OCI-LY7 (cell line): Measurements from ENCODE around the gene UBTD1. TPM values are rescaled to one million over a fixed set of nuclear protein-coding genes. Genes with fewer than 3 reads are reported as not detected.

ENCODE experiments used
- BruUV-seq: library from RNA; stranded (reverse); fragments of 400-500 nt; replicated peaks from 2 replicates; lab custom pipeline; 2021; lab: Mats Ljungman, UMichigan
- CTCF ChIA-PET: fragments of 300-600 bp; sonication (Branson Sonifier 250); formaldehyde crosslinking; loops from one replicate; lab custom pipeline; 2022; ENCODE audit warnings: antibody characterized with exemption; ENCODE audit not compliant: unreplicated experiment; lab: Charles Lee
- POLR2A ChIA-PET: fragments of 300-600 bp; sonication (Branson Sonifier 250); formaldehyde crosslinking; loops from one replicate; lab custom pipeline; 2022; ENCODE audit warnings: antibody characterized with exemption; lab: Charles Lee
- DNase-seq: peaks from one replicate; pipeline ENCODE4 v3.0.0-alpha.2; 2015; ENCODE audit warnings: low spot score
- H2AFZ ChIP-seq: fragments of 200-600 bp; sonication (generic), shearing (Covaris generic); 2 replicates; pipeline ENCODE4 v1.6.1; 2014; ENCODE audit warnings: mild to moderate bottlenecking, antibody characterized with exemption, low read length, moderate library complexity
- H3K27ac ChIP-seq: fragments of 200-600 bp; sonication (generic); 2 replicates; pipeline ENCODE4 v1.5.1; 2014; ENCODE audit warnings: mixed run types, low read depth, mild to moderate bottlenecking, moderate library complexity, low read length, inconsistent platforms; ENCODE audit not compliant: poor library complexity, severe bottlenecking
- H3K36me3 ChIP-seq: fragments of 200-600 bp; sonication (generic); 2 replicates; pipeline ENCODE4 v1.6.1; 2014; ENCODE audit warnings: mild to moderate bottlenecking, antibody characterized with exemption, low read length, moderate library complexity, mixed read lengths; ENCODE audit not compliant: insufficient read depth
- H3K4me1 ChIP-seq: fragments of 200-600 bp; sonication (generic); 2 replicates; pipeline ENCODE4 v1.5.1; 2014; ENCODE audit warnings: mild to moderate bottlenecking, low read length; ENCODE audit not compliant: insufficient read depth, poor library complexity, severe bottlenecking
- H3K4me2 ChIP-seq: fragments of 200-600 bp; sonication (generic); 2 replicates; pipeline ENCODE4 v1.6.1; 2014; ENCODE audit warnings: mild to moderate bottlenecking, low read length
- H3K4me3 ChIP-seq: fragments of 200-600 bp; sonication (generic); 2 replicates; pipeline ENCODE4 v1.5.1; 2014; ENCODE audit warnings: mild to moderate bottlenecking, low read depth, low read length; ENCODE audit not compliant: poor library complexity, severe bottlenecking
- H3K79me2 ChIP-seq: fragments of 200-600 bp; sonication (generic); 2 replicates; pipeline ENCODE4 v1.6.1; 2016; ENCODE audit warnings: low read depth, mild to moderate bottlenecking, low read length, moderate library complexity, mixed read lengths; ENCODE audit not compliant: insufficient read depth
- H3K9me2 ChIP-seq: fragments of 200-600 bp; sonication (generic); 2 replicates; pipeline ENCODE4 v1.6.1; 2016; ENCODE audit warnings: mild to moderate bottlenecking, low read length, mixed read lengths; ENCODE audit not compliant: insufficient read depth
- H3K9me3 ChIP-seq: fragments of 200-600 bp; sonication (generic); 2 replicates; pipeline ENCODE4 v1.6.1; 2014; ENCODE audit warnings: mild to moderate bottlenecking, mixed run types, low read length, mixed read lengths
- H4K20me1 ChIP-seq: fragments of 200-600 bp; sonication (generic); 2 replicates; pipeline ENCODE4 v1.6.1; 2014; ENCODE audit warnings: mild to moderate bottlenecking, antibody characterized with exemption, low read length, moderate library complexity, mixed read lengths; ENCODE audit not compliant: insufficient read depth
- CTCF ChIP-seq: fragments of 200-600 bp; sonication (generic); conservative IDR thresholded peaks from 2 replicates; pipeline ENCODE4 v1.5.1; 2014; ENCODE audit warnings: mild to moderate bottlenecking, antibody characterized with exemption, low read length, moderate library complexity, mixed read lengths
- EZH2phosphoT487 ChIP-seq: fragments of 200-600 bp; sonication (generic); IDR thresholded peaks from 2 replicates; pipeline ENCODE4 v1.6.1; 2018; ENCODE audit warnings: low read depth, borderline replicate concordance, mild to moderate bottlenecking, mixed run types, antibody characterized with exemption, low read length, moderate library complexity, mixed read lengths
- intact Hi-C: fragments of 100-400 bp; cut with micrococcal nuclease; formaldehyde crosslinking; loops from one replicate; pipeline ENCODE4 v1.10.0; 2022; ENCODE audit not compliant: unreplicated experiment
- total RNA-seq, 2 experiments: library from RNA; depleted of rRNA in 1 of 2; stranded (reverse); fragments of >200 nt in 1 of 2; shearing (Covaris generic) in 1 of 2; gene quantifications; 2 replicates each; pipeline ENCODE4 v1.2.3, GENCODE V29; 2014 to 2022

The UBTD1 gene
- total RNA-seq, 2 experiments from 2014 or later = 1.4 to 2.2 TPM

GRCh38 chr10:97451605-97452004 lies 47.1 kb upstream of the UBTD1 start:
- H3K4me1 ChIP-seq = peaks cover 16% of the 10 kb centered on the region
- ChIA-PET CTCF (no interaction called here), POLR2A (no interaction called here)
- TF ChIP-seq EZH2phosphoT487 (no peak), CTCF (no peak)
- no peak overlapping the region for H3K4me2 ChIP-seq
- no peak overlapping the region for H3K4me3 ChIP-seq
- H2AFZ ChIP-seq = no peak overlapping the region
- intact Hi-C loops = no loop called here
- DNase-seq = no peak
- H3K36me3 ChIP-seq = peaks cover 62% of the 10 kb centered on the region
- H3K27ac ChIP-seq = no peak overlapping the region
- H3K9me2 ChIP-seq = no peaks in the 10 kb centered on the region
- no peaks in the 10 kb centered on the region for H3K9me3 ChIP-seq
- peaks cover 9% of the 10 kb centered on the region; the same call in 1 of the 2 replicates for H3K79me2 ChIP-seq
- H4K20me1 ChIP-seq = no peaks in the 10 kb centered on the region
- no TSS peak for BruUV-seq

- Histone ChIP-seq H3K79me2 (peaks cover 2% of the 10 kb centered on the region; the same call in 1 of the 2 replicates), H2AFZ (no peak overlapping the region), H3K36me3 (peaks cover 69% of the 10 kb centered on the region), H4K20me1 (no peaks in the 10 kb centered on the region), H3K4me2 (no peak overlapping the region), H3K9me2 (no peaks in the 10 kb centered on the region), H3K4me1 (peaks cover 8% of the 10 kb centered on the region), H3K9me3 (no peaks in the 10 kb centered on the region), H3K4me3 (no peak overlapping the region), H3K27ac (no peak overlapping the region)
- intact Hi-C loops = no loop called here
- CTCF ChIA-PET = interaction anchor here (1.1 kb wide), 1 partner anchor 9 kb away, joined by 5 read pairs; no protein-coding TSS in a partner anchor
- TF ChIP-seq EZH2phosphoT487 (no peak), CTCF (no peak)
- POLR2A ChIA-PET = no interaction called here
- DNase-seq = no peak
- BruUV-seq = no TSS peak
Measured at GRCh38 chr10:97452352-97452751, 46.4 kb upstream of the UBTD1 start.

GRCh38 chr10:97454330-97455036 lies 44.2 kb upstream of the UBTD1 start:
- H3K4me1 ChIP-seq = no peaks in the 10 kb centered on the region
- no peak overlapping the region for H2AFZ ChIP-seq
- ChIA-PET POLR2A (interaction anchor here (0.5 kb wide), 1 partner anchor 169 kb away, joined by 4 read pairs; no protein-coding TSS in a partner anchor), CTCF (no interaction called here)
- no peak for DNase-seq
- no peaks in the 10 kb centered on the region for H3K9me2 ChIP-seq
- H3K4me2 ChIP-seq = no peak overlapping the region
- H3K4me3 ChIP-seq = no peak overlapping the region
- H3K27ac ChIP-seq = no peak overlapping the region
- TF ChIP-seq CTCF (no peak), EZH2phosphoT487 (no peak)
- H3K36me3 ChIP-seq = peaks cover 91% of the 10 kb centered on the region
- BruUV-seq = no TSS peak
- no peaks in the 10 kb centered on the region for H3K79me2 ChIP-seq
- no peaks in the 10 kb centered on the region for H4K20me1 ChIP-seq
- H3K9me3 ChIP-seq = no peaks in the 10 kb centered on the region
- intact Hi-C loops = no loop called here
